Mesenchymal stem cell (in vitro differentiated cells and primary cell): ENCODE data around the gene TMEM98. TPM values are rescaled to one million over a fixed set of nuclear protein-coding genes. Genes with fewer than 3 reads are reported as not detected.

Experiments
- DNase-seq: peaks from one replicate; pipeline ENCODE4 v3.0.0-alpha.2; 2013
- H2AFZ ChIP-seq: one replicate; pipeline ENCODE4 v1.6.1; 2013; ENCODE audit warnings: low read depth, mild to moderate bottlenecking, control low read depth, inconsistent platforms, low read length, moderate library complexity
- H2AK5ac ChIP-seq: 2 replicates; pipeline ENCODE4 v1.6.1; 2013; ENCODE audit warnings: low read length, moderate library complexity, mild to moderate bottlenecking, inconsistent platforms; ENCODE audit not compliant: severe bottlenecking
- H2BK120ac ChIP-seq: one replicate; pipeline ENCODE4 v1.6.1; 2013; ENCODE audit warnings: low read depth, mild to moderate bottlenecking, inconsistent platforms, low read length, moderate library complexity
- H2BK12ac ChIP-seq, 2 experiments: one replicate each; pipeline ENCODE4 v1.6.1; 2013; ENCODE audit warnings: inconsistent platforms in 2 of 2, low read length in 2 of 2, mild to moderate bottlenecking in 2 of 2, moderate library complexity in 2 of 2, control low read depth in 1 of 2
- H2BK15ac ChIP-seq: one replicate; pipeline ENCODE4 v1.6.1; 2013; ENCODE audit warnings: mild to moderate bottlenecking, low read depth, inconsistent platforms; ENCODE audit not compliant: poor library complexity, severe bottlenecking
- H2BK5ac ChIP-seq: 2 replicates; pipeline ENCODE4 v1.6.1; 2013; ENCODE audit warnings: low read depth, mild to moderate bottlenecking, low read length, control low read depth, inconsistent platforms; ENCODE audit not compliant: poor library complexity, severe bottlenecking
- H3K14ac ChIP-seq, 2 experiments: one replicate each; pipeline ENCODE4 v1.6.1; 2013; ENCODE audit warnings: inconsistent platforms in 2 of 2, low read length in 2 of 2, control low read depth in 1 of 2, mild to moderate bottlenecking in 1 of 2, moderate library complexity in 1 of 2
- H3K18ac ChIP-seq, 2 experiments: one replicate each; pipeline ENCODE4 v1.6.1; 2013; ENCODE audit warnings: inconsistent platforms in 2 of 2, low read length in 2 of 2, control low read depth in 1 of 2, low read depth in 1 of 2, mild to moderate bottlenecking in 1 of 2
- H3K23ac ChIP-seq, 2 experiments: one replicate each; pipeline ENCODE4 v1.6.1; 2013; ENCODE audit warnings: inconsistent platforms in 2 of 2, low read length in 2 of 2, mild to moderate bottlenecking in 2 of 2, moderate library complexity in 2 of 2, control low read depth in 1 of 2
- H3K27ac ChIP-seq: 2 replicates; pipeline ENCODE4 v1.5.1; 2013; ENCODE audit warnings: mild to moderate bottlenecking, moderate library complexity, low read length, control low read depth, inconsistent platforms; ENCODE audit not compliant: poor library complexity, severe bottlenecking
- H3K27me3 ChIP-seq, 2 experiments: 2 replicates each; pipeline versions ENCODE4 v1.6.1 to v1.7.0; 2013; ENCODE audit warnings: low read length in 2 of 2, mild to moderate bottlenecking in 2 of 2, moderate library complexity in 2 of 2, control low read depth in 1 of 2, inconsistent platforms in 1 of 2; ENCODE audit not compliant: control insufficient read depth in 1 of 2, insufficient read depth in 1 of 2
- H3K36me3 ChIP-seq, 2 experiments: 2 replicates each; pipeline versions ENCODE4 v1.6.1 to v1.7.0; 2013; ENCODE audit warnings: low read length in 2 of 2, control low read depth in 1 of 2, inconsistent platforms in 1 of 2, low read depth in 1 of 2, mild to moderate bottlenecking in 1 of 2; ENCODE audit not compliant: insufficient read depth in 2 of 2, control insufficient read depth in 1 of 2
- H3K4ac ChIP-seq, 2 experiments: one replicate each; pipeline ENCODE4 v1.6.1; 2013; ENCODE audit warnings: inconsistent platforms in 2 of 2, low read length in 2 of 2, mild to moderate bottlenecking in 2 of 2, moderate library complexity in 2 of 2, control low read depth in 1 of 2, low read depth in 1 of 2
- H3K4me1 ChIP-seq: 2 replicates; pipeline ENCODE4 v1.6.1; 2013; ENCODE audit warnings: low read depth, low read length, control low read depth; ENCODE audit not compliant: control insufficient read depth, insufficient read depth
- H3K4me2 ChIP-seq: 2 replicates; pipeline ENCODE4 v1.6.1; 2013; ENCODE audit warnings: low read length, mild to moderate bottlenecking, inconsistent platforms; ENCODE audit not compliant: poor library complexity, severe bottlenecking
- H3K4me3 ChIP-seq, 2 experiments: 2 replicates each; pipeline versions ENCODE4 v1.5.1 to v1.7.0; 2013; ENCODE audit warnings: low read length in 2 of 2, mild to moderate bottlenecking in 2 of 2, control low read depth in 1 of 2, low read depth in 1 of 2; ENCODE audit not compliant: insufficient read depth in 1 of 2
- H3K79me1 ChIP-seq: replicated peaks from 2 replicates; pipeline ENCODE4 v1.6.1; 2013; ENCODE audit warnings: mild to moderate bottlenecking, control low read depth, low read length, inconsistent platforms; ENCODE audit not compliant: poor library complexity, severe bottlenecking
- H3K9ac ChIP-seq: 2 replicates; pipeline ENCODE4 v1.7.0; 2013; ENCODE audit warnings: mild to moderate bottlenecking, low read length, moderate library complexity
- H3K9me3 ChIP-seq: 2 replicates; pipeline ENCODE4 v1.7.0; 2013; ENCODE audit warnings: mild to moderate bottlenecking, low read length; ENCODE audit not compliant: control insufficient read depth
- H4K8ac ChIP-seq: one replicate; pipeline ENCODE4 v1.6.1; 2013; ENCODE audit warnings: inconsistent platforms, mild to moderate bottlenecking, low read length, moderate library complexity
- H4K91ac ChIP-seq: one replicate; pipeline ENCODE4 v1.6.1; 2013; ENCODE audit warnings: mild to moderate bottlenecking, low read length, inconsistent platforms
- WGBS: methylation state at CpG from one replicate; pipeline ENCODE4 v1.1.7; 2013; ENCODE audit warnings: mixed read lengths; 5-methylcytosine and 5-hydroxymethylcytosine counted together
- polyA plus RNA-seq, 2 experiments: library from polyadenylated mRNA; stranded (reverse); fragments of 200-250 nt; gene quantifications; one replicate each; pipeline ENCODE4 v1.2.3, GENCODE V29; 2013

The TMEM98 gene
- polyA plus RNA-seq (2013, experiment 1 of 2), result 51.4 TPM
- polyA plus RNA-seq (2013, experiment 2 of 2), result 53.0 TPM

GRCh38 chr17:32927724-32928585 lies at the start of gene TMEM98:
Gene TMEM98, plus strand, starts transcription at chr17:32928153. Its CDS starts 3,376 bp downstream, at chr17:32931529.
- H2BK120ac ChIP-seq, result peak within 1 kb of the TSS; percentile 98
- H3K9me3 ChIP-seq, result no peaks in the 10 kb centered on the region
- peaks cover 8% of the 10 kb centered on the region for H3K4me1 ChIP-seq
- H3K18ac ChIP-seq, result peak within 1 kb of the TSS; percentile 94 to 96
- peak within 1 kb of the TSS; percentile 92 for H3K4me2 ChIP-seq
- peak within 1 kb of the TSS; percentile 53 to 74 for H3K23ac ChIP-seq
- peak within 1 kb of the TSS; percentile 86 for H4K8ac ChIP-seq
- peak within 1 kb of the TSS; percentile 89 for H3K9ac ChIP-seq
- peak within 1 kb of the TSS; percentile 42 for H3K27ac ChIP-seq
- H3K27me3 ChIP-seq, result no peaks in the 10 kb centered on the region
- peak; percentile 29 for DNase-seq
- H4K91ac ChIP-seq, result peak within 1 kb of the TSS; percentile 91
- H2AK5ac ChIP-seq, result peak within 1 kb of the TSS; percentile 38
- peak within 1 kb of the TSS; percentile 84 for H2AFZ ChIP-seq
- peak within 1 kb of the TSS; percentile 35 to 90 for H3K14ac ChIP-seq
- WGBS, result under 1% methylated on average over 52 of the region's 99 CpGs
- peak within 1 kb of the TSS; percentile 40 to 90 for H2BK12ac ChIP-seq
- peak within 1 kb of the TSS; percentile 71 for H2BK5ac ChIP-seq
- H3K4me3 ChIP-seq, result peak within 1 kb of the TSS; percentile 81 to 83
- H3K79me1 ChIP-seq, result peaks cover 9% of the 10 kb centered on the region
- peak within 1 kb of the TSS; percentile 95 for H2BK15ac ChIP-seq
- peaks cover 7 to 18% of the 10 kb centered on the region in 2 experiments for H3K36me3 ChIP-seq
- peak within 1 kb of the TSS; percentile 71 to 94 for H3K4ac ChIP-seq

GRCh38 chr17:32878211-32878610 lies 49.7 kb upstream of the TMEM98 start:
- no peak overlapping the region for H3K14ac ChIP-seq
- no peaks in the 10 kb centered on the region for H3K79me1 ChIP-seq
- H2BK15ac ChIP-seq, result no peak overlapping the region
- no peak overlapping the region for H4K91ac ChIP-seq
- H2AFZ ChIP-seq, result no peak overlapping the region
- no peak overlapping the region for H2AK5ac ChIP-seq
- no peak for DNase-seq
- no peak overlapping the region for H3K4me3 ChIP-seq
- no peak overlapping the region for H4K8ac ChIP-seq
- no peaks in the 10 kb centered on the region for H3K9me3 ChIP-seq
- WGBS, result 96% methylated on average over 3 of the region's 3 CpGs
- H2BK12ac ChIP-seq, result no peak overlapping the region
- H3K36me3 ChIP-seq, result peaks cover 0 to 2% of the 10 kb centered on the region in 2 experiments
- no peak overlapping the region for H3K4ac ChIP-seq
- H3K27ac ChIP-seq, result no peak overlapping the region
- no peak overlapping the region for H2BK120ac ChIP-seq
- no peak overlapping the region for H3K23ac ChIP-seq
- H2BK5ac ChIP-seq, result no peak overlapping the region
- no peak overlapping the region for H3K4me2 ChIP-seq
- H3K18ac ChIP-seq, result no peak overlapping the region
- peak overlapping the region; percentile 87 for H3K9ac ChIP-seq
- peaks cover 7% of the 10 kb centered on the region for H3K4me1 ChIP-seq
- H3K27me3 ChIP-seq, result no peaks in the 10 kb centered on the region

- H3K4me2 ChIP-seq, result no peak overlapping the region
- no peak overlapping the region for H3K27ac ChIP-seq
- H3K4me1 ChIP-seq, result peaks cover 7% of the 10 kb centered on the region
- H3K14ac ChIP-seq, result no peak overlapping the region
- no peak overlapping the region for H2BK12ac ChIP-seq
- no peak overlapping the region for H2BK120ac ChIP-seq
- H2AFZ ChIP-seq, result no peak overlapping the region
- H3K4me3 ChIP-seq, result no peak overlapping the region
- H2BK15ac ChIP-seq, result no peak overlapping the region
- no peak for DNase-seq
- H3K79me1 ChIP-seq, result no peaks in the 10 kb centered on the region
- H3K23ac ChIP-seq, result no peak overlapping the region
- no peak overlapping the region for H2BK5ac ChIP-seq
- no peak overlapping the region for H4K91ac ChIP-seq
- no peak overlapping the region for H3K9ac ChIP-seq
- H4K8ac ChIP-seq, result no peak overlapping the region
- no peaks in the 10 kb centered on the region for H3K9me3 ChIP-seq
- H3K27me3 ChIP-seq, result no peaks in the 10 kb centered on the region
- H3K18ac ChIP-seq, result no peak overlapping the region
- H2AK5ac ChIP-seq, result no peak overlapping the region
- WGBS, result 100% methylated on average over 1 of the region's 1 CpG
- peaks cover 0 to 2% of the 10 kb centered on the region in 2 experiments for H3K36me3 ChIP-seq
- H3K4ac ChIP-seq, result no peak overlapping the region
Measured at GRCh38 chr17:32879134-32879533, 48.8 kb upstream of the TMEM98 start.

- Histone ChIP-seq H3K23ac (no peak overlapping the region), H3K4me3 (no peak overlapping the region), H2BK120ac (no peak overlapping the region), H3K27me3 (peaks cover 0 to 4% of the 10 kb centered on the region in 2 experiments), H3K14ac (no peak overlapping the region), H4K91ac (no peak overlapping the region), H3K79me1 (no peaks in the 10 kb centered on the region), H2BK12ac (no peak overlapping the region), H3K4me1 (peaks cover 7% of the 10 kb centered on the region), H3K9me3 (no peaks in the 10 kb centered on the region), H2AFZ (no peak overlapping the region), H4K8ac (peak overlapping the region; percentile 52), H2BK5ac (no peak overlapping the region), H3K4ac (no peak overlapping the region), H3K27ac (no peak overlapping the region), H2BK15ac (no peak overlapping the region), H3K9ac (no peak overlapping the region), H3K18ac (no peak overlapping the region), H3K36me3 (peaks cover 0 to 2% of the 10 kb centered on the region in 2 experiments), H2AK5ac (no peak overlapping the region), H3K4me2 (no peak overlapping the region)
- WGBS, result 68% methylated on average over 6 of the region's 6 CpGs
- no peak for DNase-seq
Measured at GRCh38 chr17:32880671-32881453, 47.1 kb upstream of the TMEM98 start.
